GM18868 (cell line): ENCODE measurements around the gene YPEL3.
"Not testable (repeated sequence)": the region's sequence is repeated elsewhere in the genome, so short reads cannot be mapped to it uniquely, and the experiment has no call there.

ENCODE experiments used
- ATAC-seq: cut with Tn5 transposase; IDR thresholded peaks from one replicate; pipeline ENCODE4 v1.9.1; 2021; ENCODE audit warnings: mild to moderate bottlenecking, moderate library complexity; ENCODE audit not compliant: unreplicated experiment

Gene YPEL3

GRCh38 chr16:30096105-30096861 is at the start of gene YPEL3:
Gene YPEL3 (minus strand): TSS chr16:30096213. CDS start chr16:30095482, 731 bp downstream.
- peak; percentile 37 for ATAC-seq

- ATAC-seq, result no peak
Observed at GRCh38 chr16:30145657-30146056, 49.6 kb upstream of the YPEL3 start.

- no peak for ATAC-seq
Observed at GRCh38 chr16:30144917-30145316, 48.9 kb upstream of the YPEL3 start.

- no peak for ATAC-seq
Observed at GRCh38 chr16:30144017-30144416, 48.0 kb upstream of the YPEL3 start.

GRCh38 chr16:30143347-30143702 is 47.3 kb upstream of the YPEL3 start:
- ATAC-seq, result no peak

GRCh38 chr16:30142672-30143346 is 46.8 kb upstream of the YPEL3 start:
- no peak for ATAC-seq

- ATAC-seq, result no peak
Observed at GRCh38 chr16:30141750-30142149, 45.7 kb upstream of the YPEL3 start.

- no peak for ATAC-seq
Observed at GRCh38 chr16:30139583-30140481, 43.8 kb upstream of the YPEL3 start.

GRCh38 chr16:30137897-30138296 is 41.9 kb upstream of the YPEL3 start:
- ATAC-seq, result no peak

- no peak for ATAC-seq
Observed at GRCh38 chr16:30136971-30137605, 41.1 kb upstream of the YPEL3 start.

- no peak for ATAC-seq
Observed at GRCh38 chr16:30132591-30132990, 36.6 kb upstream of the YPEL3 start.

- no peak for ATAC-seq
Observed at GRCh38 chr16:30131869-30132475, 36.0 kb upstream of the YPEL3 start.

- no peak for ATAC-seq
Observed at GRCh38 chr16:30127993-30128392, 32.0 kb upstream of the YPEL3 start.

GRCh38 chr16:30125690-30126089 is 29.7 kb upstream of the YPEL3 start:
- ATAC-seq, result not testable (repeated sequence)

- ATAC-seq, result no peak
Observed at GRCh38 chr16:30124985-30125379, 29.0 kb upstream of the YPEL3 start.

- ATAC-seq, result no peak
Observed at GRCh38 chr16:30122604-30123160, 26.7 kb upstream of the YPEL3 start.

GRCh38 chr16:30121741-30122571 is 25.9 kb upstream of the YPEL3 start:
- no peak for ATAC-seq

- no peak for ATAC-seq
Observed at GRCh38 chr16:30120340-30121105, 24.5 kb upstream of the YPEL3 start.

GRCh38 chr16:30119428-30119827 is 23.4 kb upstream of the YPEL3 start:
- no peak for ATAC-seq
